Breast epithelium (tissue), 4 donors: Measurements from ENCODE around the gene APC2. TPM values are rescaled to one million over a fixed set of nuclear protein-coding genes. Genes with fewer than 3 reads are reported as not detected.

Source experiments
- DNase-seq, 2 donors: peaks; one replicate each; pipeline ENCODE4 v3.0.0-alpha.2; 2019; ENCODE audit warnings: low spot score in 2 of 2
- H3K27ac ChIP-seq, 2 donors: fragments of 200-600 bp; sonication (generic) in 1 of 2; one replicate each; pipeline ENCODE4 v1.5.1; 2016 to 2019; ENCODE audit warnings: mild to moderate bottlenecking in 1 of 2
- H3K27me3 ChIP-seq, 2 donors: fragments of 200-600 bp; sonication (generic) in 1 of 2; one replicate each; pipeline versions ENCODE4 v1.5.1 to v1.6.0; 2017 to 2019; ENCODE audit warnings: control low read depth in 1 of 2, mild to moderate bottlenecking in 1 of 2
- H3K36me3 ChIP-seq: fragments of 200-600 bp; one replicate; pipeline ENCODE4 v1.5.1; 2019
- H3K4me1 ChIP-seq, 2 donors: fragments of 200-600 bp; sonication (generic); one replicate each; pipeline ENCODE4 v1.5.1; 2016 to 2019; ENCODE audit warnings: control low read depth in 1 of 2
- H3K4me3 ChIP-seq, 3 donors: fragments of 200-600 bp; sonication (generic); 1 replicate in 2 of 3; 2 replicates in 1 of 3; pipeline ENCODE4 v1.5.1; 2016 to 2019; ENCODE audit warnings: mild to moderate bottlenecking in 3 of 3, moderate library complexity in 2 of 3
- H3K9me3 ChIP-seq, 2 donors: fragments of 200-600 bp; sonication (generic) in 1 of 2; one replicate each; pipeline ENCODE4 v1.5.1; 2016 to 2019; ENCODE audit warnings: control low read depth in 1 of 2
- POLR2A ChIP-seq: fragments of 450-650 bp; IDR thresholded peaks from one replicate; pipeline ENCODE4 v1.6.1; 2016; ENCODE audit warnings: antibody characterized with exemption, mild to moderate bottlenecking, moderate library complexity
- POLR2AphosphoS5 ChIP-seq, 3 donors: sonication (generic); formaldehyde crosslinking; IDR thresholded peaks; one replicate each; pipeline ENCODE4 v1.6.1; 2017; ENCODE audit warnings: antibody characterized with exemption in 3 of 3
- intact Hi-C: fragments of 100-400 bp; cut with DNase I; formaldehyde crosslinking; loops from one replicate; pipeline ENCODE4 v1.15.1; 2023; ENCODE audit warnings: low total_unique reads
- total RNA-seq, 3 donors: library from RNA; depleted of rRNA; stranded (reverse); fragments of >200 nt; gene quantifications; one replicate each; pipeline ENCODE4 v1.1.0, GENCODE V29; 2016
- TF ChIP-seq, protein P1 (sequence below), 3 donors: fragments of 450-650 bp; IDR thresholded peaks; one replicate each; pipeline ENCODE4 v1.5.1; 2016 to 2017; ENCODE audit warnings: antibody characterized with exemption in 3 of 3, mild to moderate bottlenecking in 3 of 3, moderate library complexity in 3 of 3

Gene APC2
- total RNA-seq, 3 donors from 2014 or later: under 0.01 to 0.29 (median 0.16) TPM

- DNase-seq: no peak
- Histone ChIP-seq H3K4me1 (peaks cover 5 to 6% of the 10 kb centered on the region in 2 donors), H3K36me3 (no peaks in the 10 kb centered on the region), H3K27me3 (peaks cover 29 to 77% of the 10 kb centered on the region in 2 donors), H3K4me3 (peak overlapping the region in 2 of 3 donors; percentile 13 to 55), H3K27ac (no peak overlapping the region), H3K9me3 (no peaks in the 10 kb centered on the region)
- intact Hi-C loops: no loop called here
- no peak for TF ChIP-seq POLR2AphosphoS5 (IDR thresholded peaks at IDR 0.05)
Observed at GRCh38 chr19:1452802-1453524, 3.0 kb downstream of the APC2 start.

GRCh38 chr19:1453525-1454364 lies 3.8 kb downstream of the APC2 start:
- DNase-seq: no peak
- intact Hi-C loops: no loop called here
- TF ChIP-seq POLR2AphosphoS5 (IDR thresholded peaks at IDR 0.05) (no peak), POLR2A (no peak)
- TF ChIP-seq, protein P1, sequence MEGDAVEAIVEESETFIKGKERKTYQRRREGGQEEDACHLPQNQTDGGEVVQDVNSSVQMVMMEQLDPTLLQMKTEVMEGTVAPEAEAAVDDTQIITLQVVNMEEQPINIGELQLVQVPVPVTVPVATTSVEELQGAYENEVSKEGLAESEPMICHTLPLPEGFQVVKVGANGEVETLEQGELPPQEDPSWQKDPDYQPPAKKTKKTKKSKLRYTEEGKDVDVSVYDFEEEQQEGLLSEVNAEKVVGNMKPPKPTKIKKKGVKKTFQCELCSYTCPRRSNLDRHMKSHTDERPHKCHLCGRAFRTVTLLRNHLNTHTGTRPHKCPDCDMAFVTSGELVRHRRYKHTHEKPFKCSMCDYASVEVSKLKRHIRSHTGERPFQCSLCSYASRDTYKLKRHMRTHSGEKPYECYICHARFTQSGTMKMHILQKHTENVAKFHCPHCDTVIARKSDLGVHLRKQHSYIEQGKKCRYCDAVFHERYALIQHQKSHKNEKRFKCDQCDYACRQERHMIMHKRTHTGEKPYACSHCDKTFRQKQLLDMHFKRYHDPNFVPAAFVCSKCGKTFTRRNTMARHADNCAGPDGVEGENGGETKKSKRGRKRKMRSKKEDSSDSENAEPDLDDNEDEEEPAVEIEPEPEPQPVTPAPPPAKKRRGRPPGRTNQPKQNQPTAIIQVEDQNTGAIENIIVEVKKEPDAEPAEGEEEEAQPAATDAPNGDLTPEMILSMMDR (IDR thresholded peaks at IDR 0.05): no peak
- no peaks in the 10 kb centered on the region for H3K9me3 ChIP-seq
- H3K4me3 ChIP-seq: peak overlapping the region in 2 of 3 donors; percentile 13 to 55
- H3K27me3 ChIP-seq: peaks cover 29 to 73% of the 10 kb centered on the region in 2 donors
- H3K4me1 ChIP-seq: peaks cover 5 to 6% of the 10 kb centered on the region in 2 donors
- no peak overlapping the region for H3K27ac ChIP-seq
- no peaks in the 10 kb centered on the region for H3K36me3 ChIP-seq

- H3K36me3 ChIP-seq: no peaks in the 10 kb centered on the region
- peaks cover 22 to 61% of the 10 kb centered on the region in 2 donors for H3K27me3 ChIP-seq
- no peak for DNase-seq
- H3K9me3 ChIP-seq: no peaks in the 10 kb centered on the region
- TF ChIP-seq POLR2A (no peak), POLR2AphosphoS5 (IDR thresholded peaks at IDR 0.05) (no peak)
- TF ChIP-seq, protein P1 (IDR thresholded peaks at IDR 0.05): no peak
- intact Hi-C loops: no loop called here
- H3K4me1 ChIP-seq: peaks cover 5 to 6% of the 10 kb centered on the region in 2 donors
- H3K27ac ChIP-seq: no peak overlapping the region
- peak overlapping the region in 2 of 3 donors; percentile 0 to 33 for H3K4me3 ChIP-seq
Observed at GRCh38 chr19:1455002-1455335, 5.0 kb downstream of the APC2 start.

- H3K9me3 ChIP-seq: no peaks in the 10 kb centered on the region
- H3K36me3 ChIP-seq: no peaks in the 10 kb centered on the region
- TF ChIP-seq POLR2A (no peak), POLR2AphosphoS5 (IDR thresholded peaks at IDR 0.05) (no peak)
- TF ChIP-seq, protein P1 (IDR thresholded peaks at IDR 0.05): no peak
- H3K4me1 ChIP-seq: peaks cover 5 to 6% of the 10 kb centered on the region in 2 donors
- H3K4me3 ChIP-seq: peak overlapping the region in 2 of 3 donors; percentile 0 to 33
- intact Hi-C loops: no loop called here
- no peak overlapping the region for H3K27ac ChIP-seq
- DNase-seq: peak in 1 of 2 donors; percentile 50
- H3K27me3 ChIP-seq: peaks cover 17 to 55% of the 10 kb centered on the region in 2 donors
Observed at GRCh38 chr19:1455336-1456120, 5.6 kb downstream of the APC2 start.

DNA sequence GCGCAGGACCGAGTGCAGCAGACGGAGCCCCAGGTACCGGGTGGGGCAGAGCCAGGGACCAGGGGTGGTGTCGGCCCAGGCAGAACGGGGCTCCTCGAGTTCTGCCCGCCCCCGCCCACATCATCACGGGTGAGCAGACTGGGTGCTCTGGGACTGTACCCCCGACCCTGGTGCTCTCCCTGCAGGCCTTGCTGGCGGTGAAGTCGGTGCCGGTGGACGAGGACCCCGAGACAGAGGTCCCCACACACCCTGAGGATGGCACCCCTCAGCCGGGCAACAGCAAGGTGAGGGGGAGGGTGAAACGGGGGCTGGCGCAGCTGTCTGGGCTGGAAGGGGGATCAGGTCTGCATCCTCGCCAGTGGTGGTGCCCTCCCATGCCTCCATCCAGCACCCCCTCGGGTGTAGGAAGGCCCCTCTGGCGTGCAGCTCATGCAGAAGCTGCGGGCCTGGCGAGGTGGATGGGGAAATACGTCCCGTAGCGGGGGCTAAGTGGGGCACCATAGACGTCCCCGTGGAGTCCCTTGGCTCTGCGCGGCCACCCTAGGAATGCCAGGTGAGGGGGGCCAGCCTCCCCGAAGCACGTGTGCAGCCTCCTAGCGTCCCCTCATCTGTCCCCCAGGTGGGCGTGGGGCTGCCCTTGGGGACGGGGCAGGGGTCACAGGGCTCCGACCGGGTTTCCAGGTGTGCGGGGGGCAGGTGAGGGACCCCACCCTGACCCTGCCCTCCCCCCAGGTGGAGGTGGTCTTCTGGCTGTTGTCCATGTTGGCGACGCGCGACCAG lies 6.4 kb downstream of the APC2 start:
- intact Hi-C loops: no loop called here
- Histone ChIP-seq H3K4me1 (peaks cover 5 to 6% of the 10 kb centered on the region in 2 donors), H3K27ac (no peak overlapping the region), H3K4me3 (no peak overlapping the region), H3K36me3 (no peaks in the 10 kb centered on the region), H3K9me3 (no peaks in the 10 kb centered on the region), H3K27me3 (peaks cover 14 to 47% of the 10 kb centered on the region in 2 donors)
- TF ChIP-seq, protein P1 (IDR thresholded peaks at IDR 0.05): no peak
- no peak for TF ChIP-seq POLR2AphosphoS5 (IDR thresholded peaks at IDR 0.05)
- no peak for TF ChIP-seq POLR2A
- DNase-seq: no peak
